HG03432 (cell line): Measurements from ENCODE around the gene UROS.
A peak's percentile ranks its signal among the peaks of the same experiment; 100 is the strongest.

ENCODE experiments used
- ATAC-seq: cut with Tn5 transposase; IDR thresholded peaks from one replicate; pipeline ENCODE4 v1.9.1; 2021; ENCODE audit warnings: mild to moderate bottlenecking, moderate library complexity; ENCODE audit not compliant: unreplicated experiment

The UROS gene

DNA sequence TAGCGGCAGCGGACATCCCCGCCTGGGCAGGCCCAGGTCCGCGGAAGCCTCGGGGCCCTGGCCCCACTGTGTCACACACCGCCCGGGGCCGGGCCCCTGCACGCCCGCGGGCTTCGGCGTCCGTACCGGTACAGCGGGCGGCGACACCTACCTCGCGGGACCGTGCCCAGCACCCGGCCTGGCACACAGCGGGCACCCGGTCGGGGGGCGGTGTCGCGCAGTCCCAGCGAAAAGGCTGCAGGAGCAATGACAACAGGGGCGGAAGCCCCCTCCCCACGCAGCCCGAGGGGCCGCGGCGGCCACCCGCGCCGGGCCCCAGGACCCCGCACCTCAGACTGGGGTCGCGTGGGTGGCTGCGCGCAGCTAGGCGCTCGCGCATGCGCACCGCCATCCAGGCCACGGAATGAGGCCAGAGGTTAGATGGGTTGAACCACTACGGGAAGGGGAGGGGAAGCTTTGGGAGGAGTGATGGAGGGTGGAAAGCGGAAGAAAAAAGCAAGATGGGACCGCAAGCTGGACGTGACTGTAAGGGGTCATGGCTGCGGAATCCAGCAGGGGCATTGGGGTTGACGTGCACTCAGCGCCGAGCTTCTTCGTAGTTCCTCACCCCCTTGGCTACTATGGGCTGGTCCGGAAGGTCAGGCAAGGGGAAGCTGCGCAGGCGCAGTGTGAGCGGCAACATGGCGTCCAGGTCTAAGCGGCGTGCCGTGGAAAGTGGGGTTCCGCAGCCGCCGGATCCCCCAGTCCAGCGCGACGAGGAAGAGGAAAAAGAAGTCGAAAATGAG, at the start of gene UROS, which contains the start of gene BCCIP:
Gene UROS, minus strand, starts transcription at position 381 of the 785 bp plus-strand sequence. CDS start 6,759 bp downstream, outside the sequence.
Gene BCCIP, plus strand, starts transcription at position 669 of the 785 bp plus-strand sequence. Its CDS starts 12 bp downstream, at position 681.
- ATAC-seq: peak; percentile 80

GRCh38 chr10:125871338-125871737, 48.3 kb upstream of the UROS start:
- no peak for ATAC-seq

DNA sequence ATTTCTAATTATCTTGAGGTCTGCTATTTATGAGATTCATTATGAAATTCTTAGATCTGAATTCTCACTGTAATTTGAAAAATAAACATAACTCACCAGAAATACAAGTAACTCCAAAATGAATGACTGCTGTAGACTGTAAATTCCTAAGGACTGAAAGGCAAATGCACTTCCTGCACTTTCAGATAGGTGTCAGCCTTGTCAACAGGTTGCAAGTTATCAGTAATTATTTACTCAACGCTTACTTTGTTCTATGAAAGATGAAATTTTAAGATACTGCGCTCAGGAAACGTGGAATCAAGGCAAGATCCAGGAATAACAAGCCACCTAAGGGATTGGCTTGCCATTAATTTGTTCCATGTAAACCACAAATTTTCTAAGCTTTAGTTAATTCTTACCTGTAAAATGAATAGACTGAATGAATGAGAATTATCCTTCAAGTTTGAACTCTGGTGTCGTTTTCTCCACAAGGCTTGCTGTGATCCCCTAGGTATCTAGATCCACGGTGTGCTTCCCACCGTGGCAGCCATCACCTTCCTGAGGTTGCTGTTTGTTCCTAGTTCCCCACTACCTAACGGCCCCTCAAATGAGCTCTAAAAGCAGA, 45.4 kb upstream of the UROS start:
- peak; percentile 74 for ATAC-seq

- no peak for ATAC-seq
Observed at GRCh38 chr10:125866421-125867029, 43.5 kb upstream of the UROS start.

GRCh38 chr10:125865120-125865519, 42.1 kb upstream of the UROS start:
- ATAC-seq: no peak

GRCh38 chr10:125859128-125859817, 36.2 kb upstream of the UROS start:
- no peak for ATAC-seq

DNA sequence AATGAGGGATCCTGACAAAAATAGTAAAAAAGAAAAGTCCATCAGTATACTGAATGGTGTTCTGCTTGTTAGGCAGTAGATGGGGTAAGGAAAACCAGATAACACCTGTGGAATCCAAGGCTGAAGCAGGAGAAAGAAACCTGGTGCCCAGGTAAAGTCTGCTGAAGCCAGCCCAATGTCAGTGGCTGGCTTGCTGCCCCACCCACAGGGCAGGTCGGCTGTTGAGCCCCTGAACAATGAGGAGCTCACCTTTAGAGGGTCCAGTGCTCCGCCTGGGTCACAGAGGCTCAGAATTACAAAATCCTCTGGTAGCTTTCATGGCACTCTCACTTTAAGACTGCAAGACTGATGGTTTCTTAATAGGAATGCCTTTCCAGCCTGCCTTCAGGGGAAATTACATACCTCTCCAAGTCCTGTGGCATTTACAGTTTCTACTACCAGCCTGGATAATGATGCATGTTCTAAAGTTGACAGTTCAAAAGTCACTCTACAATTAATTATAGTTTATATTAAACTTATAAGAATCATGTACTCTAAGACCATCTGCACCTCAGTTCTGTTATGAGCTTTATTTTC, 34.2 kb upstream of the UROS start:
- no peak for ATAC-seq

DNA sequence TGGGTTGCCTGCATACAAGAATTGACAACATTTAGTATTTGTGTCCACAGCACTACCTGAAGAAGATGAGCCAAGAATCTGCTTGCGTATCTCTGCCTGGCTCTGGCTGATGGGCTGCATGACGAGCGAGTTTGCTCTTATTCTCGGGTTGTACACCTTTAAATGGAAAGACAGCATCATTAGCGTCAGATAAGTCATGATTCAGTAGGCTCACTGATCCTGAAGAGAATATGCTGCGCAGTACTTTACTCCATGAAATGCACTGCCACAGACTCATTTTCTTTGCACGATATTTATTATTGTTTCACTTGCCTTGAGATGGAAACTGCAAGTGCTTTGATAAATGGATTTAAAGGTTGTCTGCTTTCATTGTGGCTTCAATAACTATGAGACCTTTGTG, 29.4 kb upstream of the UROS start:
- no peak for ATAC-seq

DNA sequence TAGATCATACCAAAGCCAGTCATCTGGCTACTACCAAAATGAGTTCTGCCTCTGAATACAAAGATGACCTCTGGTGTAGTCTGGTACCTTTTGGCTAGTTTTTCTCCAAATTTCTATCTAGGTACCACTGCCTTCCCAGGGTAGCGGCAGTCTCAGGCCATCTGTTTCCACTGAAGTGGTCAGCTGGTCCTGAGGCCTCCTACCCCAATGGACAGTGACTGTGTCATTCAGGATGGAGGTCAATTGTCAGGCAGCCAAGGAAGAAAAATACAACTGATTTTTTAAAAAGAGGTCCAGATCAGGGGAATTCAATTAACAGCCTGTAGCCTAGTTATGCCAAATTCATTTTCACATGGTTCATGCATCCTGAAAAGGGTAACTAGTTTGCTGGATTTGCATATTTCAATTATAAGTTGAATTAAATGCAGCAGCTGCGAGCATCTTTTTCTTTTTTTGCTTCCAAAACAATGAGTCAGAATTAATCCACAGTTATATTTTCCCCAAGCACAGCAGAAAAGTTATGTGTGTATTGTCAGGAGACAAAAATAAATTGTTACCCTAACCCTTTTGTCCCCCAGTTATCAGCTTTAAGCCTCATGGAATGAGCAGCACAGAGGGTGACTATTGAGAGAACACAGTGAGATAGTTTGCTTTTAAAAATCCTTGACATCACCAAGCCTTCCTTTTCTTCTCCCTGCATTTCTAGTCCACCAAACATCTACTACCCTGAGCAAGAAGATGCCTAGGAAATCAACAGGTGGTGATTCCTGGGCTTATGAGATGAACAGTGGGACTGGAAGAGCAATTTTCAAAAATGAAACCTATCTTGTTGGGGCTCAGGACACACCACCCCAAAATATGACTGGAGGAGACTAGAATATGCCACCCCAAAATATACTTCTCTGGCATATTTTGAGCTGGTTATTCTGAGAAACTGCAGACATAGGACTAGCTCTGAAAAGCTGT, 28.0 kb upstream of the UROS start:
- ATAC-seq: no peak

GRCh38 chr10:125849448-125849847, 26.4 kb upstream of the UROS start:
- ATAC-seq: no peak

- no peak for ATAC-seq
Observed at GRCh38 chr10:125848857-125849256, 25.8 kb upstream of the UROS start.

- ATAC-seq: no peak
Observed at GRCh38 chr10:125848371-125848770, 25.3 kb upstream of the UROS start.

- ATAC-seq: peak; percentile 81
Observed at GRCh38 chr10:125846894-125847293, 23.8 kb upstream of the UROS start.

DNA sequence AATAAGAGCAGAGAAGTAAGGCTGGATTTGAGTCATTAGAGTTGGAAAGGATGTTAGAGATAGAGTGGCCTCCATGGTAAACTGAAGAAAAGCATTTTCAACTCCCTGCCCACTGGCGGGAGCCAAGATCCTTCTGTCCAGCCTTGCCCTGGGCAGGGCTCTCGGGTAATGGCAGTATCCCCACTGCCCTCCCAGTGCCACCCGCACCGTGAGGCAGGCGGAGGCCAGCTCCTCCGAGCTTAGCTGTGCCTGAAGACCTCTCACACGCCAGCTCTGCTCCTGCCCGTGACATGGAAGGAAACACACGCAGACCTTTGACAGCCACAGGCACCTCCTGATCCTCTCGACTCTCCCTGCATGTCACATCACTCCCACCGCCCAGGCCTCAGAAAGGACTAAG, 22.6 kb upstream of the UROS start:
- no peak for ATAC-seq

- no peak for ATAC-seq
Observed at GRCh38 chr10:125844751-125845221, 21.7 kb upstream of the UROS start.

DNA sequence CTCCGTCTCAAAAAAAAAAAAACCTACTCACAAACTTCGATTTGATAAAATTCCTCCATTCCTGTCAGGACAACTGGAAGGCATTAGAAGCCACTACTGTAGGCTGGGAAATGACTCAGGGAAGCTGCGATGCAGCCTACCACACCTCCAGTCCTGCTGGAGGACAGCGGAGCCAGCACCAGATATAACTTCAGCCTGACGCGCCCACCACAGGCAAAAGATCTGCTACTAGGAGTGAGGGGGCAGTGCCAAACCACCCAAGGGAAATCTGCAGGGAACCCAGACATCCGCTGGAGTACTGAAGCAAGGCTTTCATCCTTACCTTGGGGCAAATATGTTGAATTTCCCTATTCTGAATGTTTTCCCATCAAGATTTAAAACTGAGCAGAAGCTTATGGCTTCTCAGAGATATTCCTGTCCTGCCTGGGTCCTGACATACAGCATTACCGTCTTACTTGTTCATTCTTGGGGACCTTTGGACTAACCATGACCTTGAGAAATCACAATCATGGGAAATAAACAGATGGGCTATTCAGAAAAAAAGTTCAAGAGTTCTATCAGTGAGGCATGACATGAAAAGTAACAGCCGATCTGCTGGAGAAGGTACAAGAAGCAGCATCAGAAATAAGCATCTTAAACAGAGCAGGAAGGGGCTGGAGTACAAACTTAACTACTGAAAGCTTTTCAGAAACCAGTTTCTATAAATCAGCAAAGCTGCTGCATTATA, 20.7 kb upstream of the UROS start:
- ATAC-seq: no peak

- no peak for ATAC-seq
Observed at GRCh38 chr10:125840955-125841354, 17.9 kb upstream of the UROS start.

DNA sequence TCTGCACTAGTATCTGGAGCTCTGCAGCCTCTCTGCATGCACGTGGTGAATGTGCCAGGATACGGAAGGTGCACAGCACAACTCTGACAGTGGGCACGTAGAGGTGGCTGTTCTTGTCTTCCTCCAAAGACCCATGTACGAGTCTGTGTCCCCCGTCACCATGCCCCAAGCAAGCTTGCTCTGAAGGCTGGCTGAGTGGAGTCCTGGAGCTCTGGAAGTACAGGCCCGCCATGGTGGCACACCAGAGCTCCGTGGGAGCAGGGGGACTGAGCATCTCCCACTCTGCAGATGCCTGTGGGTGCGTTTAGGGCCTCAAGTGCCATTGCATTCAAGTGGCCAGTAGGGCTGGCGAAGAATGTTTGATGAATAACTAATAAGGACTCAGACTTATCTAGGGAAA, 17.3 kb upstream of the UROS start:
- ATAC-seq: no peak
